GM20000 (cell line): ENCODE data around the gene DTNA.

Experiments
- DNase-seq: peaks from one replicate; pipeline ENCODE4 v3.0.0; 2012; ENCODE audit warnings: low spot score
- CTCF ChIP-seq: IDR thresholded peaks from 2 replicates; pipeline ENCODE4 v1.5.1; 2012; ENCODE audit warnings: mild to moderate bottlenecking, control low read depth; ENCODE audit errors: extremely low read depth, missing control alignments

DTNA gene

GRCh38 chr18:34933909-34934661 lies 224.0 kb downstream of the DTNA start:
- no peak for TF ChIP-seq CTCF
- DNase-seq, result no peak

- TF ChIP-seq CTCF, result no peak
- no peak for DNase-seq
Measured at GRCh38 chr18:34936772-34937171, 226.7 kb downstream of the DTNA start.

- DNase-seq, result no peak
- TF ChIP-seq CTCF, result no peak
Measured at GRCh38 chr18:34938090-34938489, 228.0 kb downstream of the DTNA start.
